Measurements from ENCODE around the gene PIWIL1.

PIWIL1 gene

GRCh38 chr12:130347588-130347987 is 9.9 kb downstream of the PIWIL1 start:
- Mint-ChIP-seq H3K27ac (no peak overlapping the region), H3K36me3 (ENCODE audit: low read depth) (no peaks in the 10 kb centered on the region), H3K4me3 (no peak overlapping the region), H3K9me3 (no peaks in the 10 kb centered on the region), H3K27me3 (ENCODE audit: low read depth) (peaks cover 5% of the 10 kb centered on the region), H3K4me1 (peaks cover 9% of the 10 kb centered on the region)
- TF ChIP-seq CTCF (IDR thresholded peaks at IDR 0.05; ENCODE audit: unreplicated experiment in 3 of 3), result no peak

- peaks cover 9% of the 10 kb centered on the region for H3K4me1 Mint-ChIP-seq
- H3K27me3 Mint-ChIP-seq (ENCODE audit: low read depth), result peaks cover 29% of the 10 kb centered on the region
- H3K9me3 Mint-ChIP-seq, result no peaks in the 10 kb centered on the region
- no peak overlapping the region for H3K27ac Mint-ChIP-seq
- H3K36me3 Mint-ChIP-seq (ENCODE audit: low read depth), result no peaks in the 10 kb centered on the region
- no peak overlapping the region for H3K4me3 Mint-ChIP-seq
- TF ChIP-seq CTCF (IDR thresholded peaks at IDR 0.05; ENCODE audit: unreplicated experiment in 3 of 3), result no peak
Measured at GRCh38 chr12:130350715-130351114, 13.0 kb downstream of the PIWIL1 start.

GRCh38 chr12:130351326-130351725 is 13.6 kb downstream of the PIWIL1 start:
- Mint-ChIP-seq H3K4me3 (no peak overlapping the region), H3K9me3 (no peaks in the 10 kb centered on the region), H3K27ac (no peak overlapping the region), H3K36me3 (ENCODE audit: low read depth) (no peaks in the 10 kb centered on the region), H3K4me1 (peaks cover 9% of the 10 kb centered on the region), H3K27me3 (ENCODE audit: low read depth) (peaks cover 36% of the 10 kb centered on the region)
- TF ChIP-seq CTCF (IDR thresholded peaks at IDR 0.05; ENCODE audit: unreplicated experiment in 3 of 3), result no peak

GRCh38 chr12:130353081-130353480 is 15.4 kb downstream of the PIWIL1 start:
- no peak for TF ChIP-seq CTCF (IDR thresholded peaks at IDR 0.05; ENCODE audit: unreplicated experiment in 3 of 3)
- Mint-ChIP-seq H3K4me3 (no peak overlapping the region), H3K27ac (no peak overlapping the region), H3K9me3 (no peaks in the 10 kb centered on the region), H3K4me1 (no peaks in the 10 kb centered on the region), H3K27me3 (ENCODE audit: low read depth) (peaks cover 53% of the 10 kb centered on the region), H3K36me3 (ENCODE audit: low read depth) (no peaks in the 10 kb centered on the region)

- no peaks in the 10 kb centered on the region for H3K4me1 Mint-ChIP-seq
- H3K9me3 Mint-ChIP-seq, result no peaks in the 10 kb centered on the region
- H3K36me3 Mint-ChIP-seq (ENCODE audit: low read depth), result no peaks in the 10 kb centered on the region
Measured at GRCh38 chr12:130354407-130354806, 16.7 kb downstream of the PIWIL1 start.

More at GRCh38 chr12:130354407-130354806, 16.7 kb downstream of the PIWIL1 start:
- Mint-ChIP-seq H3K4me3 (no peak overlapping the region), H3K27ac (no peak overlapping the region), H3K27me3 (ENCODE audit: low read depth) (peaks cover 66% of the 10 kb centered on the region)
- TF ChIP-seq CTCF (IDR thresholded peaks at IDR 0.05; ENCODE audit: unreplicated experiment in 3 of 3), result no peak
